COLO668 (cell line): Measurements from ENCODE around the gene PET117.
"Not testable (repeated sequence)": the region's sequence is repeated elsewhere in the genome, so short reads cannot be mapped to it uniquely, and the experiment has no call there.

Experiments
- DNase-seq: peaks from one replicate; lab custom pipeline; 2025; ENCODE audit not compliant: unreplicated experiment; lab: John Stamatoyannopoulos, UW

Gene PET117

DNA sequence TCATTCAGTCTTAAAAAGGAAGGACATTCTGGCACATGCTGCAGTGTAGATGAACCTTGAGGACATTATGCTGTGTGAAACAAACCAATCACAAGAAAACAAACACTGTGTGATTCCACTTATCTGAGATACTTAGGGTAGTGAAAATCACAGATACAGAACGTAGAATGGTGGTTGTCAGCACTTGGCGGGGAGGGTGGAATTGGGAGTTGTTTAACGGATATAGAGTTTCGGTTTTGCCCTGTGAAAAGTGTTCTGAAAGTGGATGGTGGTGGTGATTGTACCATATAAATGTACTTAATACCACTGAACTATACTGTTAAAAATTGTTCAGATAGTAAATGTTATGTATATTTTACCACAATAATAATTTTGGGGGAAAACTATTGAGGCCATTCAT, 18.4 kb downstream of the PET117 start:
- no peak for DNase-seq

DNA sequence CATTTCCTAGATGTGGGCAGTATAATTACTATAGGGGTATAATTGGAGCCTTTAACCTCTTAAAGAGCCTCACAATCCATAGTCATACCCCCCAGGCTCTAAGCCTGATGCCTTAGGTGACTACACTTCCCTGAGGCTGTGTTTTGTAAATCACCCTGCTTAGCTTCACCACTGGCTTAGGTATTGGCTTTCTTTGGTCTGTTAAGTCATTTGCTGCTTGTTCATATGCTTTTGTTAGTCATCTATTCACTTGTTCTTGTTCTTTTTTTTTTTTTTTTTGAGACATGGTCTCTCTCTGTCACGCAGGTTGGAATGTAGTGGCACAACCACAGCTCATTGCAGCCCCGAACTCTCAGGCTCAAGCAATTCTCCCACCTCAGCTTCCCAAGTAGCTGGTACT, 26.7 kb downstream of the PET117 start:
- no peak for DNase-seq

- no peak for DNase-seq
Observed at GRCh38 chr20:18165553-18165952, 27.9 kb downstream of the PET117 start.

GRCh38 chr20:18166241-18166881, 28.7 kb downstream of the PET117 start:
- DNase-seq = no peak

- DNase-seq = no peak
Observed at GRCh38 chr20:18166950-18167349, 29.3 kb downstream of the PET117 start.

- no peak for DNase-seq
Observed at GRCh38 chr20:18172379-18172778, 34.7 kb downstream of the PET117 start.

GRCh38 chr20:18174906-18175683, 37.4 kb downstream of the PET117 start:
- DNase-seq = no peak

GRCh38 chr20:18176318-18176785, 38.7 kb downstream of the PET117 start:
- no peak for DNase-seq

GRCh38 chr20:18180366-18180765, 42.7 kb downstream of the PET117 start:
- not testable (repeated sequence) for DNase-seq

DNA sequence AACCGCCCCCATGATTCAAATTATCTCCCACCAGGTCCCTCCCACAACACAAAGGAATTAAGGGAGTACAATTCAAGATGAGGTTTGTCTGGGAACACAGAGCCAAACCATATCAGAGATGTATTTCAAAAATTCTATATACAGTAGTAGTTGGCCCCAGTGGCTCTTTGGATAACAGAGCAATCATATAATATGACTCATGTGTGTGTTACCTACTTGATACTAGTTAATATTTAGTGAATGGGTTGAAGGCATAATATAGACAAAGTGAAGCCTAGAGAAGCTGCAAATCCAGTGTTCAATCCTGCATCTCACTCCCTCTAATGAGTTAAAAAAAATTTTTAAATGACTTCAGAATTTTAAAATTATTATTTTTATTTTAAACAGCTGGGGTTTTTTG, 43.2 kb downstream of the PET117 start:
- no peak for DNase-seq

DNA sequence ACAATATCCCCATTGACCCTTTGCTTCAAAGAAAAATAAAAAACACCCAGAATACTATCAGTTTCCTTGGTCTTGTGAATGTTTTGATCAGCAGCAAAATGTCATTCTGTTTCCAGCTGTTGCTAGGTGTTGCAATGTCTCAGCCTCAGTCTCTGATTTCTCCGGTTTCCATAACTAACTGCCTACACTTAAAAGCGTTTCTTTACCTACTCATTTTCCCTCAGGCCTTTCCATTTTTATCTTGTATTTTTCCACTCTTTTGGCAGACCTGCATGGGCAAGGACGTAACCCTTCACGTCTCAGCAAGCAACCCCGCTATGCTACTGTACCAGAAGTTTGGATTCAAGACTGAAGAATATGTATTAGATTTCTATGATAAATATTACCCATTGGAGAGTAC, 49.4 kb downstream of the PET117 start:
- no peak for DNase-seq

- no peak for DNase-seq
Observed at GRCh38 chr20:18188434-18188833, 50.8 kb downstream of the PET117 start.

DNA sequence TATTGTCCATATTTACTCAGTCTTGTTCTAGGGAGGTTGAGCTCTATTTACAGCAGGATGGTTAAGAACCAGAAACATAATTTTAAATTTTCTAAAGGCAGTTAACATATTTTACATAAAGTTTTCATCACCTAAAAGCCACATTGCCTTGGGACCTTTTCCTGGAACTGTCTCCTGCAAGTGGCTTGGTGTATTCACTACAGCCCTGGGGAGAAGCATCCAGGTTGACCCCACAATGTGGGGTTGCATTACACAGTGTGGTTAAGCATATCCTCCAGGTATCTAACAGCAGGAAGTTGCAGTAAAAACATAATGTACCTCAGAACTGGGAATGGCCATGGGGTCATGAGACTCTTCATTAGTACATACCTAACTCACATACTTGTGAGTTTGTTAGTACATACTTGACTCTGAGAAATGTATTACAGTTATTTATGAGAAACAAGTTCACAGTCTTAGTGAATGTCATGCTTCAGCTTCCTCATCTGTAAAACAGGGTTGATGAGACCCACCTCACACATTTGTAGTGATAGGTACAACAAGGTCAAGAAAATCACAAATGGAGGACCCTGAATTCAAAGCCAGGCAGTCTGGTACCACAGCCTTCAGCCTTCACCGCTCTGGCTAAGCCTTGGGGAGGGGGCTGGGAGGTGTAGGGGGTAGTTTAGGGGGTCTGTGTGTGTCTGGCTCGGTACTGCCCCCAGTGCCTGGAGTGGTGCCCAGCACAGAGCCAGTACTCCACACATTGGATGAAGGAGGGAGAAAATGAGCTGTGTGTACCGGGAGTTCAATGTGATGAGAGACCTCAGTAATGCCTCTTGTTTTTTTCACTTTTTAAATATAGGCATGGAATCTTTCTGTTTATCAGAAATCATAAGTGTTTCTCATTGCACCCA, 52.9 kb downstream of the PET117 start:
- no peak for DNase-seq

DNA sequence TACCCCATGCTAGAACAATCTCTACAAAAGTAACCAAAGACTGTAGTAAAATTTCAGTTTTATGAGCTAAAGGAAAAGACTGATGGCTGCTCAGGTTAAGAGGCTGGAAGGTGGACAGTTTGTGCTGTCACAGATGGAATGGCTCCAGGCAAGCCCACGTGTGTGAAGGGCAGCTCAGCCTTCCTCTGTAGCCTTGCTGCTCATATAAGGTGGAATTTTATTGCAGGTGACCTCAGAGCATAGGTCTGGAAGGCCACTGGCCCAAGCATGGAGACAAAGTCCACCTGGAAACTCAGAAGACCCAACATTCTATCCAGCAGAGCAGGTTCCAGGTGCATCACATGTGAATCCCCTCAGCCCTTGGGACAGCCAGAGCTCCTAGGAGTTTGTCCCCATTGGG, 53.6 kb downstream of the PET117 start:
- no peak for DNase-seq
